Body of pancreas (tissue), 4 donors: Measurements from ENCODE around the gene DOCK2. TPM values are rescaled to one million over a fixed set of nuclear protein-coding genes. Genes with fewer than 3 reads are reported as not detected.

Experiments used
- ATAC-seq: fragments of 150-250 bp; one replicate; pipeline ENCODE4 v1.9.1; 2016
- DNase-seq, 4 donors: peaks; one replicate each; pipeline ENCODE4 v3.0.0-alpha.2; 2019
- H3K27ac ChIP-seq, 4 donors: fragments of 200-600 bp; sonication (generic); 1 replicate in 3 of 4; 2 replicates in 1 of 4; pipeline versions ENCODE4 v1.5.1 to v1.6.1; 2016 to 2019; ENCODE audit warnings: mild to moderate bottlenecking in 1 of 4, mixed read lengths in 1 of 4, moderate library complexity in 1 of 4
- H3K27me3 ChIP-seq, 2 donors: fragments of 200-600 bp; sonication (generic); one replicate each; pipeline ENCODE4 v1.6.0; 2016; ENCODE audit warnings: mild to moderate bottlenecking in 1 of 2
- H3K36me3 ChIP-seq, 2 donors: fragments of 200-600 bp; sonication (generic); replicated peaks in 1 of 2; 2 replicates each; pipeline ENCODE4 v1.5.1; 2016; ENCODE audit warnings: low read depth in 2 of 2; ENCODE audit not compliant: insufficient read depth in 1 of 2
- H3K4me1 ChIP-seq: fragments of 200-600 bp; sonication (generic); one replicate; pipeline ENCODE4 v1.6.0; 2016
- H3K4me3 ChIP-seq, 2 donors: fragments of 200-600 bp; sonication (generic); 1 replicate in 1 of 2; 2 replicates in 1 of 2; pipeline ENCODE4 v1.5.1; 2016 to 2019
- H3K9me3 ChIP-seq, 3 donors: fragments of 200-600 bp; sonication (generic); 1 replicate in 2 of 3; 2 replicates in 1 of 3; pipeline ENCODE4 v1.5.1; 2016
- CTCF ChIP-seq, 7 experiments: fragments of 450-650 bp in 4 of 7; fragments of 200-600 bp in 3 of 7; sonication (generic) in 3 of 7; IDR thresholded peaks; one replicate each; pipeline ENCODE4 v1.5.1; 2016 to 2019; ENCODE audit warnings: antibody characterized with exemption in 7 of 7
- POLR2A ChIP-seq, 3 donors: fragments of 450-650 bp; IDR thresholded peaks; one replicate each; pipeline ENCODE4 v1.6.1; 2016; ENCODE audit warnings: antibody characterized with exemption in 3 of 3, mild to moderate bottlenecking in 2 of 3
- WGBS, 2 donors: methylation state at CpG; one replicate each; pipeline ENCODE4 v1.1.5; 2017; 5-methylcytosine and 5-hydroxymethylcytosine counted together
- intact Hi-C: fragments of 100-400 bp; cut with DNase I; formaldehyde crosslinking; loops from one replicate; pipeline ENCODE4 v1.15.1; 2023
- total RNA-seq, 2 donors: library from RNA; depleted of rRNA; stranded (reverse); fragments of >200 nt; gene quantifications; one replicate each; pipeline ENCODE4 v1.1.0, GENCODE V29; 2016

DOCK2 gene
- total RNA-seq, 2 donors from 2014 or later = 3.1 to 7.6 TPM

DNA sequence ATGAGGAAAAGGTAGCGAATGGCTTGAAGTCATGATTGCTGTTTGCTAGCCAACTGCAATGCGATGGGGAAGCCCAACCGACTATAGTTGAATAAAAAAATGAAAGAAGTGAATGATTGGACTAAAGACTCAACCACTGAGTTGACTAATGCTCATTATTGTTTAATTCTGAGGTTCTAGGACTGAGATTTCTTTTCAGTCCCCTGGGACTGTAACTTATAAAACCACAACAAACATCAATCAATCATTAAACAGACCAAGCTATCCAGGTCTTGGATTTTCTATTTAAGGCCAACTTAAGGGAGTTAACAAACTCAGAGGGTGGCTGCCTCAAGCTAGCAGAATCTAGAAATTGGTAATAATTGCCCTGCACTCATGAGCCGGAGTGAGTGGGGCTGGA is 154.2 kb downstream of the DOCK2 start:
- Histone ChIP-seq H3K27ac (no peak overlapping the region), H3K27me3 (no peaks in the 10 kb centered on the region), H3K4me1 (no peaks in the 10 kb centered on the region), H3K4me3 (no peak overlapping the region), H3K36me3 (no peaks in the 10 kb centered on the region), H3K9me3 (no peaks in the 10 kb centered on the region)
- TF ChIP-seq POLR2A (IDR thresholded peaks at IDR 0.05) (no peak), CTCF (IDR thresholded peaks at IDR 0.05) (no peak)
- ATAC-seq (no peak), DNase-seq (no peak)
- WGBS, 2 donors = 56 to 65% methylated on average over 4 of the region's 4 CpGs
- intact Hi-C loops = no loop called here

DNA sequence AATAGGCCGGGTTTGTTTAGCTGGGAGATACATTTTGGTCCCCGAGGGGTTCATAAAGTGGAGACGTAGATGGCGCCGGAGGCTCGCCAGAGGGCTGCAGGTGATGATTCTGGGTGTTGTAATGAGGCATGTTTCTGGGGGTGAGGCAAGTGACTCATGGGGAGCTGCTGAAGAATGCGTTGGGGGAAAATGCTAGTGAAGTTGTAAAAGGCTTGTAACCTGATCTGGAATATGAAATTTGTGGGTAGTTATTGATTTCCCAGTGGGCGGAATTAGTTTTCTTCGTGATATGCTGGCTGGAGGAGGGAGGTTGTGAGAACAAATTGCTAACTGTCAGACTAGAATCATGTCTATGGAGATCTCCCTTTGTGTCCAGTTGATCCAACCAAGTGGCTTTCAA is 158.3 kb downstream of the DOCK2 start:
- DNase-seq (no peak), ATAC-seq (no peak)
- Histone ChIP-seq H3K27ac (no peak overlapping the region), H3K27me3 (peaks cover 0 to 2% of the 10 kb centered on the region in 2 donors), H3K36me3 (no peaks in the 10 kb centered on the region), H3K4me1 (no peaks in the 10 kb centered on the region), H3K4me3 (no peak overlapping the region), H3K9me3 (no peaks in the 10 kb centered on the region)
- intact Hi-C loops = no loop called here
- no peak for TF ChIP-seq CTCF (IDR thresholded peaks at IDR 0.05)
- 62 to 68% methylated on average over 9 of the region's 9 CpGs for WGBS, 2 donors

GRCh38 chr5:169796731-169797130 is 159.7 kb downstream of the DOCK2 start:
- DNase-seq (no peak), ATAC-seq (no peak)
- H3K4me3 ChIP-seq = no peak overlapping the region
- no peak for TF ChIP-seq CTCF (IDR thresholded peaks at IDR 0.05)
- no peak for TF ChIP-seq POLR2A (IDR thresholded peaks at IDR 0.05)
- H3K27me3 ChIP-seq = peaks cover 0 to 4% of the 10 kb centered on the region in 2 donors
- H3K36me3 ChIP-seq = no peaks in the 10 kb centered on the region
- no peaks in the 10 kb centered on the region for H3K9me3 ChIP-seq
- no peak overlapping the region for H3K27ac ChIP-seq
- intact Hi-C loops = no loop called here
- H3K4me1 ChIP-seq = no peaks in the 10 kb centered on the region
- 82 to 89% methylated on average over 2 of the region's 2 CpGs for WGBS, 2 donors

DNA sequence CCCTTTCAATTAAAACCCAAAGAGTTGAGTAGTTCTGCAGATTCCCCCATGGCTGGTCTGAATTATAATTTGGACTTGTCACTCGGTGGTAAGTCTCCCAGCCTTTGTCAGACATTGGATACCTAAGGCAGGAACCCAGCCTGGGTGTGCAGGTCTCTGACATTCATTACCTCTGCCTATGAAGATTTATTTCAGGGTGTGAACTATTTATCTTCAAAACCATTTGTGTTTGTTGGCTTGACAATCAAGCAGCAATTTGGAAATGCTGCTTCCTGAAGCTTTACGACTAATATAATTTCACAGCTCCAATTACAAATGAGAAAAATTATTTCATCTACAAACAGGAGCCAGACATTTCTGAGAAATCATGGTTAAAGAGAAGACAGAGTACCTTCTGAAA is 160.5 kb downstream of the DOCK2 start:
- Histone ChIP-seq H3K4me3 (no peak overlapping the region), H3K36me3 (no peaks in the 10 kb centered on the region), H3K27ac (no peak overlapping the region), H3K4me1 (no peaks in the 10 kb centered on the region), H3K27me3 (peaks cover 0 to 4% of the 10 kb centered on the region in 2 donors), H3K9me3 (no peaks in the 10 kb centered on the region)
- no peak for DNase-seq
- intact Hi-C loops = no loop called here
- ATAC-seq = no peak
- TF ChIP-seq CTCF (IDR thresholded peaks at IDR 0.05) (no peak), POLR2A (IDR thresholded peaks at IDR 0.05) (no peak)
- WGBS, 2 donors = 66 to 72% methylated on average over 2 of the region's 2 CpGs

- Histone ChIP-seq H3K9me3 (no peaks in the 10 kb centered on the region), H3K27ac (no peak overlapping the region), H3K4me3 (no peak overlapping the region), H3K4me1 (no peaks in the 10 kb centered on the region), H3K27me3 (peaks cover 0 to 4% of the 10 kb centered on the region in 2 donors), H3K36me3 (no peaks in the 10 kb centered on the region)
- DNase-seq (no peak), ATAC-seq (no peak)
- 31 to 54% methylated on average over 2 of the region's 2 CpGs for WGBS, 2 donors
- TF ChIP-seq POLR2A (IDR thresholded peaks at IDR 0.05) (no peak), CTCF (IDR thresholded peaks at IDR 0.05) (no peak)
- intact Hi-C loops = no loop called here
Measured at GRCh38 chr5:169798438-169798837, 161.4 kb downstream of the DOCK2 start.
